ENCODE data around the gene TYRO3.

The TYRO3 gene

DNA sequence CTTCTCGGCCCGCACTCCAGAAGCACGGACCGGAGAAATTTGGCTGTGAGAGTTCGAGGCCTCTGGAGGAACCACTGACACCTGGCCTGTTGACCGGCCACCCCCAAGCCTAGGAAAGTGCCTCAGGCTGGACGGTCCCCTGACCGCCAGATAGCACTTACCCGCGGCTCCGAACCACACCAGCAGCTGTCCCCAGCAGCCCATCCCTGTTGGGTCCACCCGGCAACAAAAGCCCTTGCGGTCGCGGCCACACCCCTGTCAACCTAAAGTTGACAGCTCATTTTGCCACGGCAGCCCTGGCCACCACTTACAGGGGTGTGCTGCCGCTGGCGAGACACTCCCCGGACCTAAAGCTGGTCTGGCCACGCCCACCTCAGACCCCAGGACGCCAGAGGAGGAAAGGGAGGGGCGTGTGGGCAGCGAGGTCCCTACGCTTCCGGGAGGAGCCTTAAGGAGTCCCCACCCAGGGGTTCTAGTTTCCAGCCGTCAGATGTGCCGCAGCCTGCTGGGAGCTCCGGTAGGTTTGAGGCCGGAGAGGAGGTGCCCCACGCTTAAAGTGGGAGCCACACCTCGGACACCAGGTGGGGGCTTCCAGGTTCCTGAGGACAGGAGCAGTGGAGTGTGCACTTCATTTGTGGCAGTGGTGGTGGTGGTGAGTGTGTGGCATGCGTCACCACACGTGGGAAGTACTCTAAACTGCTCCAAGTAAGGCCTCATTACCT lies 45.3 kb upstream of the TYRO3 start, which contains the start of gene LTK:
Gene LTK (minus strand): TSS at position 322 of the 722 bp plus-strand sequence. CDS start 118 bp downstream, at position 204.
- in situ Hi-C loops (cut with MboI; ENCODE audit: low sequenced_read_pairs, unreplicated experiment): no loop called here
- TF ChIP-seq, protein P1, sequence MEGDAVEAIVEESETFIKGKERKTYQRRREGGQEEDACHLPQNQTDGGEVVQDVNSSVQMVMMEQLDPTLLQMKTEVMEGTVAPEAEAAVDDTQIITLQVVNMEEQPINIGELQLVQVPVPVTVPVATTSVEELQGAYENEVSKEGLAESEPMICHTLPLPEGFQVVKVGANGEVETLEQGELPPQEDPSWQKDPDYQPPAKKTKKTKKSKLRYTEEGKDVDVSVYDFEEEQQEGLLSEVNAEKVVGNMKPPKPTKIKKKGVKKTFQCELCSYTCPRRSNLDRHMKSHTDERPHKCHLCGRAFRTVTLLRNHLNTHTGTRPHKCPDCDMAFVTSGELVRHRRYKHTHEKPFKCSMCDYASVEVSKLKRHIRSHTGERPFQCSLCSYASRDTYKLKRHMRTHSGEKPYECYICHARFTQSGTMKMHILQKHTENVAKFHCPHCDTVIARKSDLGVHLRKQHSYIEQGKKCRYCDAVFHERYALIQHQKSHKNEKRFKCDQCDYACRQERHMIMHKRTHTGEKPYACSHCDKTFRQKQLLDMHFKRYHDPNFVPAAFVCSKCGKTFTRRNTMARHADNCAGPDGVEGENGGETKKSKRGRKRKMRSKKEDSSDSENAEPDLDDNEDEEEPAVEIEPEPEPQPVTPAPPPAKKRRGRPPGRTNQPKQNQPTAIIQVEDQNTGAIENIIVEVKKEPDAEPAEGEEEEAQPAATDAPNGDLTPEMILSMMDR (IDR thresholded peaks at IDR 0.05; ENCODE audit: borderline replicate concordance, control extremely low read depth, extremely low read depth, insufficient read depth, missing control alignments): no peak
- DNase-seq (ENCODE audit: low spot score): no peak

DNA sequence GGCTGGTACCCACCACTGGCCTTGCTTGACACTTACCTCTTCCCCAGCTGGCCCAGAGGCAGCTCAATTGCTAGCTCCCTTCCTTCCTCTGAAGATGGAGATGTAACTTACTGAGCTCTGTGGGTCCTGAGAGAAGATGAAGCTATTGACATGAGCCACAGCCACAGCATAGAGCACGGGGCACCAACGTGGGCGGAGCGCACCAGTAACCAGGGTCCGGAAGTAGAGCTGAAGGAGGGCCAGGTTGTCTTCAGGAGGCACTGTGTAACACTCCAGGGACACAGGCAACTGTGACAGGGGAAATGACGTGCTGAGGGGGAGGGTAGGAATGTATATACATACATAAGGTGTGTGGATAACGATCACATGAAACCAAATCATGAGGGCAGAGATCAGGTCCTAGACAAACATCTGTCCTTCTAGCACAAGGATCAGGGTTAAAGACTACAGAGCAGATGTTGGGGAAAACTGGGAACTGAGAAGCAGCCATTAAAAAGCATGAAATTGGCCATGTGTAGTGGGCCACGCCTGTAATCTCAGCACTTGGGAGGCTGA lies 41.0 kb upstream of the TYRO3 start:
- no peak for DNase-seq (ENCODE audit: low spot score)
- in situ Hi-C loops (cut with MboI; ENCODE audit: low sequenced_read_pairs, unreplicated experiment): no loop called here
- TF ChIP-seq, protein P1 (IDR thresholded peaks at IDR 0.05; ENCODE audit: borderline replicate concordance, control extremely low read depth, extremely low read depth, insufficient read depth, missing control alignments): no peak

DNA sequence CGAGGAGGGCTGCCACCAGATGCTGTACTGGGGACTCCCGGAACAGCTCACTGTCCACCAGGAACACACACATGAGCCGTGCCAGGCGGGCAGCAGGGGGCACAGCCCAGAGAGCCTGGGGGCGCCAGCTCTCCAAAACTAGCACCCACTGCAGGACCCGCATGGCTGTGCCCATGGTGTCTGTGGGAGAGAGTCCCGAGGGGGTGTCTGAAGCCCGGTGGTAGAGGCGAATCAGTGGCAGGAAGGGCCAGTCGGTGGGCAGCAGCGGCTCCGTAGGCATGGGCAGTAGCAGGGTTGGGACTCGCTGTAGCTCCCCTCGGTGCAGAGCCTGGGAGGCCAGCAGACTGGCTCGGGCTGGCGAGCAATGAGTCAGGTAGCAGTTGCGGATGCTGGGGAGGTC lies 38.4 kb upstream of the TYRO3 start:
- no peak for DNase-seq (ENCODE audit: low spot score)
- in situ Hi-C loops (cut with MboI; ENCODE audit: low sequenced_read_pairs, unreplicated experiment): loop anchor here (10.0 kb wide), 1 partner anchor 56 kb away; no protein-coding TSS in a partner anchor

DNA sequence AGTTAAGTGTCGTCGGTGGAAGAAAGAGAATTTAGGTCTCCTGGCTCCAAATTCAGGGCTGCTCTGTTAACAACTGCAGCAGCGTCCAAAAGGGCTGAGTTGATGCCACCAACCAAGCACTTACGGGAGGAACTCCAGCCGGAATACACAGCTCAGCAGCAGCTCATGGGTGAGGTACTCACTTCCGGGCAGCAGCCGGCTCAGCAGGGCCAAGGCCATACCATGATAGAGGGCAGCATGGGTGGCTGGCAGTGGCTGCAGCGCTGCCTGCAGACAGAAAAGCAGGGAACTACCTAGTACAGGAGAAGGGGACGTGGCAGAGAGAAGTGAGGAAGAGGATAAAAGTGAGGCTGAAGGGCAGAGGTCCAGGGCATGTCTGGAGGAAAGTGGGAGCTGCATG lies 37.4 kb upstream of the TYRO3 start:
- TF ChIP-seq, protein P1 (IDR thresholded peaks at IDR 0.05; ENCODE audit: borderline replicate concordance, control extremely low read depth, extremely low read depth, insufficient read depth, missing control alignments): no peak
- no peak for DNase-seq (ENCODE audit: low spot score)
- in situ Hi-C loops (cut with MboI; ENCODE audit: low sequenced_read_pairs, unreplicated experiment): loop anchor here (10.0 kb wide), 1 partner anchor 57 kb away; no protein-coding TSS in a partner anchor

More for the DNA sequence above, 38.4 kb upstream of the TYRO3 start:
- TF ChIP-seq, protein P1 (IDR thresholded peaks at IDR 0.05; ENCODE audit: borderline replicate concordance, control extremely low read depth, extremely low read depth, insufficient read depth, missing control alignments): no peak

DNA sequence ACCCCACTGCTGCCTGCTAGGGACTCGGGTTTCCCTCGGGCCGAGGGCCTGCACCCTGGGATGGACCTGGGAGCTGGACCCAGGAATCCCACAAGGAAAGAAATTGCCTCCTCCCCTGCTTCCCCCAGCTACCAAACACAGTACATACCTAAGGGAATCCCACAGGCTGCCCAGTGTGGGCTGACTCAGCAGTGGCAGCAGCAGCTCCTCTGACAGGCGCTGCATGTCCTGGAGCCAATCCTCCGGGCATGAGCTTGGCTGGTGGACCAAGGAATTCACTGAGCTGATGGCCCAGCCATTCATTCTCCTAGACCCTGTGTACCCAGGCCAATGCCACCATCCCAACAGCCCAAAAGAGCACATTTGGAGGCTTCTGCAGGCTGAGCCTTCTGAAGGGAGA lies 35.9 kb upstream of the TYRO3 start:
- TF ChIP-seq, protein P1 (IDR thresholded peaks at IDR 0.05; ENCODE audit: borderline replicate concordance, control extremely low read depth, extremely low read depth, insufficient read depth, missing control alignments): no peak
- in situ Hi-C loops (cut with MboI; ENCODE audit: low sequenced_read_pairs, unreplicated experiment): loop anchor here (10.0 kb wide), 1 partner anchor 58 kb away; no protein-coding TSS in a partner anchor
- DNase-seq (ENCODE audit: low spot score): no peak

DNA sequence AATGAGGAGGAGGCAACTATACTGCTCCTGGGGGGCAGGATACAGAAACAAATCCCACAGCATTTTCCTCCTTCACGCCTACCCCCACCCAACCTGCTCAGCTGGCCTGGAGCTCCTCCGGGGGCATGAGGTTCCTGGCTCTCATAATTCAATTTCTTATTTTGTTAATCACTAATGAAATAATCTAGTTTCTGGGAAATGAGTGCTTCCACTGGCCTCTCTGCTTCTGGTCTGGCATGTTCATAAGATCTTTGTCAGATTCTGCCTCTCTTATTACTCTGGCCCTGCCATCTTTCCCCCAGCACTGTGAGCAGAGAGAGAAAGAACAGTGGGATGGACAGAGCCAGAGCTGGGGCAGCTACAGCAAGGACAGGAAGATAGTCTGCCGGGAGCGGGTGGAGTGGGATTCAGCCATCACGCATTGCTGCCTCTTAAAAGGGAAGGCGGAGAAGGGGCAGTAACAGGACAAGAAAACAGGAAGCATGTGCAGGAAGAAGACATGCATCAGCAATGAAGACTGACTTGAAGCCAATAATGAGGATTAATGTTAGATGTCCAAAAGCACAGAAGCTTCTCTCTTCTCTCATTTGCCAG lies 28.6 kb upstream of the TYRO3 start:
- in situ Hi-C loops (cut with MboI; ENCODE audit: low sequenced_read_pairs, unreplicated experiment): no loop called here
- DNase-seq (ENCODE audit: low spot score): no peak
- TF ChIP-seq, protein P1 (IDR thresholded peaks at IDR 0.05; ENCODE audit: borderline replicate concordance, control extremely low read depth, extremely low read depth, insufficient read depth, missing control alignments): no peak

Data from GM13976 (cell line).